HG02870 (cell line): ENCODE measurements around the gene ARRDC4.

Experiments used
- ATAC-seq: cut with Tn5 transposase; IDR thresholded peaks from one replicate; pipeline ENCODE4 v1.9.1; 2021; ENCODE audit warnings: mild to moderate bottlenecking, moderate library complexity; ENCODE audit not compliant: unreplicated experiment

Gene ARRDC4, protein sequence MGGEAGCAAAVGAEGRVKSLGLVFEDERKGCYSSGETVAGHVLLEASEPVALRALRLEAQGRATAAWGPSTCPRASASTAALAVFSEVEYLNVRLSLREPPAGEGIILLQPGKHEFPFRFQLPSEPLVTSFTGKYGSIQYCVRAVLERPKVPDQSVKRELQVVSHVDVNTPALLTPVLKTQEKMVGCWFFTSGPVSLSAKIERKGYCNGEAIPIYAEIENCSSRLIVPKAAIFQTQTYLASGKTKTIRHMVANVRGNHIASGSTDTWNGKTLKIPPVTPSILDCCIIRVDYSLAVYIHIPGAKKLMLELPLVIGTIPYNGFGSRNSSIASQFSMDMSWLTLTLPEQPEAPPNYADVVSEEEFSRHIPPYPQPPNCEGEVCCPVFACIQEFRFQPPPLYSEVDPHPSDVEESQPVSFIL

DNA sequence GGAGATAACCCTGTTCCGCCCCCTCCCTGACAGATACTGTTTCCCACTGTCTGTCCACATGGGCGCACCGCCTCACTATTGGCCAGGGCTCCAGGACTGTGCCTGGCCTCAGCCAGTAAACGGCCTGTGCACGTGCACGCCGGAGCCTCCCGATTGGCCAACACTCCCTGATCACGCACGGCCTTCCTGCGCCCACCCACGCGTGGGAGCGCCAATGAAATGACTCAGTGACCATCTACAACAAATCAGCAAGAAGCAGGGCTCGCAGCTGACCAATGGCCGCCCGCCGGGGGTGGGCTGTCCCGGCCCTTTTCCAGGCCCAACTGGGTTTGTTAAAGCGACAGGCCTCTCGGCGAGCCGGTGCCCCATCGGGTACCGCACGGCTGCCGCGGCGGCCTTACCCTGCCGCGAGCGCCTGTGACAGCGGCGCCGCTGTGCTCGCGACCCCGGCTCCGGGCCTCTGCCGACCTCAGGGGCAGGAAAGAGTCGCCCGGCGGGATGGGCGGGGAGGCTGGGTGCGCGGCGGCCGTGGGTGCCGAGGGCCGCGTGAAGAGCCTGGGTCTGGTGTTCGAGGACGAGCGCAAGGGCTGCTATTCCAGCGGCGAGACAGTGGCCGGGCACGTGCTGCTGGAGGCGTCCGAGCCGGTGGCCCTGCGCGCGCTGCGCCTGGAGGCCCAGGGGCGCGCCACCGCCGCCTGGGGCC lies at the start of gene ARRDC4:
TSS of gene ARRDC4 (plus strand) at position 340 of the 703 bp plus-strand sequence. CDS start at position 499, 159 bp downstream.
- peak; percentile 48 for ATAC-seq

DNA sequence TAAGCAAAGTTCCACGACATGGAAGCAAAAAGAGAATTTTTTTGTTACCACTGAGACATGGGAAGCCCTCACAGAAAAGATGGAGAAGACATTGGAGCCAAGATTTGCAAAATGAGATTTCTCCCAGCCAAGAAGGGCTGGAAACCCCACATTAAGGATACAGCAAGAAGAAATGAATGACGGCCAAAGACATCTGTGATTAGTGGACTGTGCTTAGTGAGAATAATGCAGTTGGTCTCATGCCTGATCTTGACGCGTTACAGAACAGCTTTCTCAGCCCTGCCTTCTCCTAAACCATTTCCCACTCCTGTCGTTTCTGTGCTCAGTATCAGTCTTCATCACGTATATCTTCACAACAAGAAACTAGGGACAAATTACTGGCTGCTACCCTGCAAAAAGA lies 45.8 kb upstream of the ARRDC4 start:
- ATAC-seq = no peak

DNA sequence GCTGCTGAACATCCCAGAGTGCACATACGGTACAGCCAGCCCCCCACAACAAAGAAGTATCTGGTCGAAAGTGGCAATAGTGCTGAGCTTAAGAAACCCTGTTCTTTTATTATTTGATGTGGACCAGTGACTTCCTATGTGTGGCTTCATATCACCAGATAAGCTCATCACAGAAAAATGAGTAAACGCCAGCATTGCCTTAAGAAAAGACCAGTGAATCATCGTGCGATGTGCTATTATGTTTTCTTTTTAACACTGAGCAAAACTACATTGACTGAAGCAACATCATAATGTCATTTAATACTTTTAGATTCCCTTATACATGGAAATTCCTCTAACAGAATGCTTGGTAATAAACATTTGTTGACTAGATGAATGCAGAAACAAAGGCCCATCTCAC lies 45.2 kb upstream of the ARRDC4 start:
- ATAC-seq = no peak

DNA sequence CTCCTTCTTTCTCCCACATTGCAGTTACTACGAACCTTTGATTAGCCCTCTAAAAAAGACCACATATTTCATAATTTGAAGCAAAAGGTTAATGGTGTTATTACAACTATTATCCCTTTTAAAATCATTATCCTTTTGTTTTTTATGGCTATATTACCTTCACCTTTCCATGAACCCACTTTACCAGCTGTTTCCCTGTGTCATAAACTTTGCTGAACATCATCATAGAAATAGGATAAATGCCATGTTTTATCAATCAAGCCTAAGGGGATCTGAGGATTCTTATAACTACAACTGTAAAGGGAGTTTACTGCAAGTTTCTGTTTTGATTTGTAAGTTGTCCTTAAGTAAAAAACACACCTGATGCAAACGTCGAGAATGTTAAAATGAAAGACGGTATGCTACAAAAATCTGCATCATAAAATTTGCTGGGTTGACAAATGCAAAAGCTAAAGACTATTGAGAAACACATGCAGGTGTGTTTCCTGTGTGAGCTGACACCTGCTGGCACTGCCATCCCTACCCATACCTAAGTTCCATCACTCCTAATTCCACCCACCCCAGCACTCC lies 39.1 kb upstream of the ARRDC4 start:
- no peak for ATAC-seq

DNA sequence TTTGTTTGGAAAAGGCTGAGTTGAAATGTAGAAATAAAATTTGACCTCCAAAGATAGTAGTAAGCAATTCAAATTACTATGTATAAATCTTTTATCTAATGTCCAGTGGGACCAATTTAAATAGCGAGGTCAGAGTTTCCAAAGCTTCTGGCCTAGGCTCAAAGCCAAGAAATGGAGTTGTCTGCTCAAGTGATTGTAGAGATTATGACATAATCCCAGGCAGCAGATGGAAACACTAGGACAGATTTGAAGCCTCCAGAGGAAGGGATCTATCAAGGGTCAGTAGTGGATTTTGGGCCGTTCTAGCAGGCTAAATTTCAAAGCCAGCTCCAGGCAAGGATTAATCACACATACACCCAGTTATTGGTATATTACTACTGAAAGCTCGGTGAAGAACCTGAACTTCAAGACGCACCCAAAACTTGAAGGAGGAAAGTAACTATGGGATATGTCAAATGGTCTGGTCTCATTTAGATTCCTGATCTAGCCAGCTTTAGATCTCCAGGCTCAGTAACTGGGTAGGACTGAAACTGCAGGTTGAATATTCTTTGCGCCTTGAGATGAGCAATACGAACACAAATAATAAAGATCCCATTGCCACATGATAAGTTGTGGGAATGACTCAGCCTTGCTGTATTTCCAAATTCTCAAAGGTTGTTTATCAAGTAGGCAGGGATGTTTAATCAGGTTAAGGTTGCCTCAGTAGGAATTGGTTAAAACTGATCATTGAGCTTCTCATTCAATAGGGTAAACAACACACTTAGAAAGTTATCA lies 30.9 kb upstream of the ARRDC4 start:
- ATAC-seq = no peak

DNA sequence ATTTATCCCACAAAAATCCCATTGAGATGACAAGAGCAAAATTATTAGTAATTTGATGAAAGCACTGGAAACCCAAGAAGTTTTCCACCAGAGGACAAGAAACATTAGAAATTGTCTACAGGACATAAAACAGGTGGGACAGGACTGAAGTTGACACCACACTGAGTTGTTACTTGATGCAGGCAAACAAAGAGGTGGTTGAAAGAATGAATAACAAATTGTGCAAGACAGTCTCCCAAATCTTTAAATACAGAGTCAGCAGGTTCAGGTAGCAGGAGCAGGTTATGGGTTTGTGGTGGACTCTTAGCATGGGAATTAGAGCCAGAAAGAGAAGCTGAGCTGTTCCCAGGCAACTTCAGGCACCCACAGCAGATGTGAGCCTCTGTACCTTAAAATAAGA lies 30.3 kb upstream of the ARRDC4 start:
- no peak for ATAC-seq

DNA sequence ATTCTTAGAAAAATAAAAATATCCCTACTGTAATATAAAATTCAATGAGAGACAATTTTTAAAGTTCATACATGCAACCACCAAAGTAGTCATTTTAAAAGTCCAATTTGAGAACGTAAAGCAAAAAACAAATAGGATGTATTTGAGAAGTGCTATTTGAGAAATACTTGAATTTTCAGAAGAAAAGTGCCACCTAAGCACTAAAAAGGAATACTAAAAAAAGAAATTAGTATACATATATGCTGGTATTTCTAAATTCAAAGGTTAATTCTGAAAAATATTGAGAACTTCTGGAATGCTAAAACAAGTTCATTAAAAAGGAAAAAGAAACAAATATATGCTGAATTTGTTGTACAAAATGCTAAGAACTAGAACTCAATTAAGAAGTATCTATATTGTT lies 29.2 kb upstream of the ARRDC4 start:
- no peak for ATAC-seq

DNA sequence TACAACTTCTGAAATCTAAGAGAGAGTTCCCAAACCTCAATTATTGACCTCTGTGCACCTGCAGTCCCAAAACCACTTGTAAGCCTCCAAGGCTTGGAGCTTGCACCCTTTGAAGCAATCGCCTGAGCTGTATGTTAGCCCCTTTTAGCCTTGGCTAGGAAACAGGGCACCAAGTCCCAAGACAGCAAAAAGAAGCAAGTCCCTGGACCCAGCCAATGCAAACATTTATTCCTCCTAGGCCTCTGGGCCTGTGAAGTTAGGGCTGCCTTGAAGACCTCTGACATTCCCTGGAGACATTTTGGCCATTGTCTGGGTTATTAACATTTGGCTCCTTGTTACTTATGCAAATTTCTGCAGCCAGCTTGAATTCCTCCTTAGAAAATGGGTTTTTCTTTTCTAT lies 26.9 kb upstream of the ARRDC4 start:
- ATAC-seq = no peak

DNA sequence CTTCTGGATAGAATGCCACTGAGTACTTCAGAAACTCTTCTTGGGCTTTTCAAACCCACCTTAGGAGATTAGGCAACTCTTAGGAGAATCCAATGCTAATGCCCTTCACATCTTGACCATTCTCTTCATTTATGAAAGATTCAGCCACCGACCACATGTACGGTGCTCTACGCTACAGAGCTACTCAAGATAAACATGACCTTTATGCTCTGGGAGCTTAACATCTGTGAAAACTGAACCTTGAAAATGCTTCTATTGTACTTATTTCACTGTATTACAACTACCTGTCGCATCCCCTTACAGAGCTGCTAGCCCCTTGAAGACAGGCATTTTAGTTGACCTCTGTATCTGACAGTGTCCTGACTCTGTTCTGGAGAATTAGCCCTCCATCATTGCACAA lies 19.5 kb upstream of the ARRDC4 start:
- no peak for ATAC-seq

DNA sequence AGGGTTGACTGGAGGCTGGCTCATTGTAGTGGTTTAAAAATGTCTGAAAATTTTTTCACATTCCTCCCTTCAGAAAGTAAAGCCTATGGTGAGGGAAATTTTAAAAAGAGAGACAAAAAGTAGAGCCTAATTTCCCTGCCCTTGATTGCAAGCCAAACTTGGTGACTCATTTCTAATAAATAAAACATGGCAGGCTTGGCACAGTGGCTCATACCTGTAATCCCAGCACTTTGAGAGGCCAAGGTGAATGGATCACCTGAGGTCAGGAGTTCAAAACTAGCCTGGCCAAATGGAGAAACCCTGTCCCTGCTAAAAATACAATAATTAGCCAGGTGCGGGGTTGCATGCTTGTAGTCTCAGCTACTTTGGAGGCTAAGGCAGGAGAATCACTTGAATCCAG lies 18.9 kb upstream of the ARRDC4 start:
- no peak for ATAC-seq

DNA sequence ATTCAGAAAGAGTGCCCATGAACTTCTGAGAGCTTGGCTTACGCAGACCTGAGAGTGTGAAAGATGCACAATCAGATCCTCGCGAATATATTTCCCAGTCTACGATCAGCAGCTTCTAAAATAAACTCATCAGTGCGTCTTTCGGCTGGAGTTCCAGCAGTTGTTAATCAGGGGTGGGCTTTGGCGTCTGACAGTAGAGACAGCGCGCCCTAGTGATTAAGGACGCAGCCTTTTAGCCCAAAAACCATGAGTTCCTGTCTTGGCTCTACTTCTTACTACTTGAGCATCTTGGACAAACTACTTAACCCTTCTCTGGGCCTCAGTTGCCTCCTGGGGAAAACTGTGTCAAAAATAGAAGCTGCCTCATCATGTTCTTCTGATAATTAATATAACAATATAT lies 15.8 kb upstream of the ARRDC4 start:
- ATAC-seq = no peak

DNA sequence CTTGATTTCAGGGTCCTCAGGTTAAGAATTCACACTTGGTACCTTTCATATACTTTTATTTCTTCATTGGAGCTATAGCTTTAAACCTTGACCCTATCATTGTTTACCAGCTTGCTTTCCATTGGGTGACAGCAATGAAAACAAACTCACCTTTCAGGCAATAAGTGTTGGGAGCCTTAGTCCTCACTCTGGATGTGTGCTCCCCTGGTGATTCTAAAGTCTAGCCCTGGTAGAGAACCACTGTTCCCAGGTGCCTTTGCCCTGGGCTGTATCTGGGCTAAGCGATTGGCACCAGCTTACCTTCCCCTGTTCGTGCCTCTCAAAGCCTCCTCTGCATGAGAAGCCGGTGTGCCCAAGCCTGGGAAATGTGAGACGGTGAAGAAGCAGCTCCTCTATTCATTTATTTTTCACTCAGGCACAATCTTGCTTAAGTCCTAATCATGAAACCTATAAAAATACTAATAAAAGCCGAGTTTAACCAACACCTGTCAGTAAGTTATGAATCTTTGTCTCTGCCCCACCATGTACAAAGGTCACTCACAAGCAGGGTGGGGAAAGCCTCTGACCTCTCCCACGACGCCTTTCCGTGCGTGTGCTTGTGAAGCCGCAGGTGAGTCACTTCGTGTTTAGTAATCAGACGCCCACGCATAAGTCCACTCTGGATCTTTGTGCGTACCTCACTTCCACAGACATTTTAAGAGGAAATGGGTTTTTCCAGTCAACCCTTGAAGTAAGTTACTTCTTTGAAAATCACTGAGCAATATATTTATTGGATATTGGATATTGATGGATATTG lies 12.8 kb upstream of the ARRDC4 start:
- no peak for ATAC-seq

DNA sequence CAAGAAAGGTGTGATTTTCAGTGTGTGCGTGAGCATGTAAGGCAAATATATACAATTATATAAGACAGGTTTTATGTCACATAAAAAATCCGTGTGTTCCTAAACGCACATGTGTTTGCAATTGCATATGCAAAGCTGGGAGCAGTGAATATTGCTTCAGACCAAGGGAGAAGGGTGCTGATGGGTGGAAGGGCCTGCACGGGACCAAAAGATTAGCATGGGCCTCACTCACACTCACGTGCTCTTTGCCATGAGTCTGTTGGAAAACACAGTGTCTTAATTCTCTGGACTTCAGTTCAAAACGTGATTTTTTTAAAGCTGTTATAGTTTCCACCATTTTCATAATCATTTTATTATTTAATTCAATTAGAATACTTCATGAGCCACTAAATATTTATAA lies 7.2 kb upstream of the ARRDC4 start:
- ATAC-seq = no peak

DNA sequence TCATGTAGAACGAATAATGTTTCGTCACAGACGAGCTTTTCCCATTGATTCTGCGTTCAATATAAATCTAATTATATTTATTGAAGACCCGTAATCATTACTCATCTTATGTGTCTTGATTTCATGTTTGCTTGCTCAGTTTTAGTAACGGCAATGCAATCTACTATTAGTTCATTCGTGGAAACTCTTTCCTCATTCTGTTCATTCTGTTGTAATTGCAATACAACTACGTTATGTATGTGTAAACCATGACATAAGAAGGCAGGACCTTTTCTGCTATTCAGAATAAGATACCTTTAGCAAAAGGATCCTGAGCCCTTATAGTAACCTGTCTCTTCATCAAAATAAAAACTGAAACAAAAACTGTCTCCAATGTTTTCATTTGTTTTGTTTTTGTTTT lies 6.8 kb upstream of the ARRDC4 start:
- ATAC-seq = no peak

DNA sequence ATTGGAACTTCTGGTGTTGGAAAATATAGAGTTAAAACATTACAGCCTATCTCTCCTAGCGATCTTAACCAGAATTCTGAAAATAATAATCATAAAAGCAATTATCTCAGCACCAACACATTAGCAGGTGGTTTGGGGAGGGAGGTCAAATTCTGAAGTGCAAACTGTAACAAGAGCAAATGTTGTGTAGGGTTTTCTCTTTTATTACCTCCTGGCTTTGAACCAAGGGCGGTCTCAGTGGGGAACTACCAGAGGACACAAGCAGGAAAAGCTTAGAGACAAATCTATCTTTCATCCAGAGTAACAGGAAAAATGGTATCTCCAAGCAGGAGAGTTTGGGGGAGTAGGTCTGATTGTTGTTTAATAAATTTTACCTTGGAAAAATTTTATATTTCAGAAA lies 5.5 kb upstream of the ARRDC4 start:
- no peak for ATAC-seq

DNA sequence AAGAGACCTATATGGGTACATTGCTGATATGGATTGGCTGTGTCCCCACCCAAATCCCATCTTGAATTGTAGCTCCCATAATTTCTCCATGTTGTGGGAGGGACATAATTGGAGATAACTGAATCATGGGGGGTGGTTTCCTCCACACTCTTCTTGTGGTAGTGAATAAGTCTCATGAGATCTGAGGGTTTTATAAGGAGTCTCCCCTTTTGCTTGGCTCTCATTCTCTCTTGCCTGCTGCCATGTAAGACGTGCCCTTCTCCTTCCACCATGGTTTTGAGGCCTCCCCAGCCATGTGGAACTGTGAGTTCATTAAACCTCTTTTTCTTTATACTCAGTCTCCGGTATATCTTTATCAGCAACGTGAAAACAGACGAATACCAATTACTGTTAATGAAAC lies 5.0 kb upstream of the ARRDC4 start:
- no peak for ATAC-seq

DNA sequence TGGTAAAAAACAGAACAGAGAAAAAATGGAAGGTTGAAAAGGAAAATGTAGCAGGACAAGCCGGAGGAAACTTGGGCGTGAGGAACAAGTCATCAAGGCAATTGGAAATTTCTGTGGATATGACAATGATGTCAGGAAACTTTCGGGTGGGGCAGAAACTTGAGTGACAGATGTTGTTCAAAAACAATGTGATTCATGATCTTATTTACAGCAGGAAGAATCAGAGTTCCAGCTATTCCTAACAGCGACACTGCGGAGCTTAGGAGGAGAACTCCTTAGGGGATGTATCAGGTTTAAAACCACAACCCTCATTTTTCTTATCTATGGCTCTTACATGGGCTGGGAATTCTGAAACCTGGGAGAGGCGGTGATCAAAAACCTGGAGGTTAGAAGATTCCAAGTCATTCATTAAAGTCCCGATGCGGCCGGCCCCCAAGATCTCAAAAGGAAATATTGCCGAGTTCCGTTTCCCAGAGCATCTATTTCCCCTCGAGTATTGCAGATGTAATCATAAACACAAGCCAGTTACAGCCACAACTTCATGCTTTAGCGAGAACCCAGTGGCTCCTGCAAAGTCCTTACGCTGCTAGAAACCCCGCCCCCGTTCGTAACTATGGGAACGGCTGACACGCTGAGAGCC lies 659 bp upstream of the ARRDC4 start:
- ATAC-seq = no peak

DNA sequence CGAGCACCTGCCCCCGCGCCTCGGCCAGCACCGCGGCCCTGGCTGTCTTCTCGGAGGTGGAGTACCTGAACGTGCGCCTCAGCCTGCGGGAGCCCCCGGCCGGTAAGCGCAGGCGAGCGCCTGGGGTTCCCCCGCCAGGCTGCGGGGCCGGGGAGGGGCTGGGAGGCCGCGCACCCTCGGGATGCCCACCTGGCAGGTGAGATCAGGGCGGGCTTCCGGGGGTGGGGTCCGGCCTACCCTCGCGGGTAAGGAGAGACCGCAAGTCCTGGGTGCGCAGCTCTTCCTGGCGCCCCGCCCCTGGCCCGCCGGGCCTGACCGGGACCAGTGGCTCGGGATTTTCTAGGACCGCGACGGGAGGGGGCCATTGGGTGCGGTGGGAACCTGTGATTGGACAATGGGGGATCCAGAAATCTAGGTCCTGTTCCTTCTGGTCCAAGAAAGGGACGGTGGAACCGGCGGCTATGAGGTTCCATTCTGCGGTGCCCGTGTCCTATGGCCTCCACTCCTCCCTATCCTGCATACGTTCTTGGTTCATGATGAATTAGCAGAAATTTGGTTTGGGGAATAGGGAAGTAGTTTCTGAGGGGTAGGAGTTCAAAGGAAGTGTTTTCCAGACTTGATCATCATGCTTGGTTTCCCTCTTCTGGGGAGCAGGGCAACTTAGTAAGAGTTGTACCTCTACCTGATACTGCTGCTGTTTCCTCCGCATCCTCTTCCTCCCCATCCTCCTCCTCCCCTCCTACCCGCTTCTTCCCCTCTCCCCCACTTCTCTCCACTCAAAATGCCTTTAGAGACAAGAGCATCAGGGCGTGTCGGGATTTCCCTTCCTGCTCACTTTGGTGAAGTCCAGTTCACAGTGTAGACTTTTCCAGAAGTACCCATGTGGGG lies 808 bp downstream of the ARRDC4 start:
- ATAC-seq = no peak

DNA sequence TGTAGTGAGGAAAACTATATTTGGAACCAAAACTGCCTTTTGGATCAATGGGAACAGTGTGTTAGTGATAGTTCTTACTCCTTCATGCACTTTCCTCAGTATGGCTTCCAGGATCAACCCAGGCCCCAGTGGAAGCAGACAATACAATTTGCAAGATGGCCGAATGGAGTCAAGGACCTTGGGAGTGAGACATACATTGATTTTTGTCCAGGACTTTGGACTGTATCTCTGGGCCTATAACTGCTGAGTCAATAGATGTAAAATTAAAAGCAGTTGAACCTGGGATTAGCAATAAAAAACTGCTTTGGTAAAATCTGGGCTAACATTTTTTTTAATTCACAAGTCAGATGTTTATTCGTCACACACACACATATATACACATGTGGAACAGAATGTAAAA lies 1.8 kb downstream of the ARRDC4 start:
- ATAC-seq = no peak
